WTC11 (cell line): ENCODE data around the gene FGR.

Source experiments
- FOXJ3 ChIP-seq: sonication (generic); formaldehyde crosslinking; IDR thresholded peaks from 2 replicates; pipeline ENCODE4 v1.9.0; 2021; ENCODE audit warnings: missing genetic modification reagents, mild to moderate bottlenecking, borderline replicate concordance
- NR2C2 ChIP-seq: sonication (generic); formaldehyde crosslinking; IDR thresholded peaks from 2 replicates; pipeline ENCODE4 v1.8.0; 2022; ENCODE audit warnings: mild to moderate bottlenecking, missing genetic modification reagents
- TF ChIP-seq, protein P1 (sequence below): sonication (generic); formaldehyde crosslinking; IDR thresholded peaks from 2 replicates; pipeline ENCODE4 v1.8.0; 2023; ENCODE audit warnings: missing genetic modification reagents
- TF ChIP-seq, protein P2 (sequence below): sonication (generic); formaldehyde crosslinking; IDR thresholded peaks from 2 replicates; pipeline ENCODE4 v1.8.1; 2023; ENCODE audit warnings: mild to moderate bottlenecking, missing genetic modification reagents, moderate library complexity
- TF ChIP-seq, protein P3 (sequence below): fragments of 200-600 bp; IDR thresholded peaks from 2 replicates; pipeline ENCODE4 v1.8.0; 2022; ENCODE audit warnings: antibody characterized with exemption
- TF ChIP-seq, protein P4 (sequence below): sonication (generic); formaldehyde crosslinking; IDR thresholded peaks from 2 replicates; pipeline ENCODE4 v1.8.0; 2022; ENCODE audit warnings: mild to moderate bottlenecking, missing genetic modification reagents
- TF ChIP-seq, protein P5 (sequence below): sonication (generic); formaldehyde crosslinking; IDR thresholded peaks from 2 replicates; pipeline ENCODE4 v1.8.1; 2022; ENCODE audit warnings: low read depth, missing genetic modification reagents, borderline replicate concordance
- TF ChIP-seq, protein P6 (sequence below): fragments of 250-450 bp; sonication (Bioruptor Pico); IDR thresholded peaks from 2 replicates; pipeline ENCODE4 v1.9.0; 2021; ENCODE audit warnings: mild to moderate bottlenecking

DNA sequence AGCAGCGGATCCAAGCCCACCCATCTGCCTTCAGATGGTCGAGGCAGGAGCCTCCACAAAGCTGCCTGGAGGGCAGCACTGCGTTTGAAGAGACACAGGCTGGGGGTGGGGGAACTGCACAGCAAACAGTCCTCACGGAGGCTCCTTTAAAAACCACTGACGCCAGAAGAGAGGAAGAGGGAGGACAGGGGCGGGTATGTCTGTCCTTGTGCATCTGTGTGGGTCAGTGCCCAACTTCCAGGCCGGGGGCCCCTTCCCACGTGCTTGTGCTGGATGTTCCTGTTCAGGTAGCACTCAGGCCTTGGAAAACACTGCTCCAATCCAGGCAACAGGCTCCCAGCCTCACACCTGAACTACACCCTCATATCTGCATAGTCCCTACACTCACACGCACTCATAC, 38.7 kb downstream of the FGR start:
- TF ChIP-seq, protein P1, sequence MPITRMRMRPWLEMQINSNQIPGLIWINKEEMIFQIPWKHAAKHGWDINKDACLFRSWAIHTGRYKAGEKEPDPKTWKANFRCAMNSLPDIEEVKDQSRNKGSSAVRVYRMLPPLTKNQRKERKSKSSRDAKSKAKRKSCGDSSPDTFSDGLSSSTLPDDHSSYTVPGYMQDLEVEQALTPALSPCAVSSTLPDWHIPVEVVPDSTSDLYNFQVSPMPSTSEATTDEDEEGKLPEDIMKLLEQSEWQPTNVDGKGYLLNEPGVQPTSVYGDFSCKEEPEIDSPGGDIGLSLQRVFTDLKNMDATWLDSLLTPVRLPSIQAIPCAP (CRISPR knock-in tag), result no peak
- TF ChIP-seq, protein P2, sequence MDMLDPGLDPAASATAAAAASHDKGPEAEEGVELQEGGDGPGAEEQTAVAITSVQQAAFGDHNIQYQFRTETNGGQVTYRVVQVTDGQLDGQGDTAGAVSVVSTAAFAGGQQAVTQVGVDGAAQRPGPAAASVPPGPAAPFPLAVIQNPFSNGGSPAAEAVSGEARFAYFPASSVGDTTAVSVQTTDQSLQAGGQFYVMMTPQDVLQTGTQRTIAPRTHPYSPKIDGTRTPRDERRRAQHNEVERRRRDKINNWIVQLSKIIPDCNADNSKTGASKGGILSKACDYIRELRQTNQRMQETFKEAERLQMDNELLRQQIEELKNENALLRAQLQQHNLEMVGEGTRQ (CRISPR knock-in tag), result no peak
- TF ChIP-seq, protein P3, sequence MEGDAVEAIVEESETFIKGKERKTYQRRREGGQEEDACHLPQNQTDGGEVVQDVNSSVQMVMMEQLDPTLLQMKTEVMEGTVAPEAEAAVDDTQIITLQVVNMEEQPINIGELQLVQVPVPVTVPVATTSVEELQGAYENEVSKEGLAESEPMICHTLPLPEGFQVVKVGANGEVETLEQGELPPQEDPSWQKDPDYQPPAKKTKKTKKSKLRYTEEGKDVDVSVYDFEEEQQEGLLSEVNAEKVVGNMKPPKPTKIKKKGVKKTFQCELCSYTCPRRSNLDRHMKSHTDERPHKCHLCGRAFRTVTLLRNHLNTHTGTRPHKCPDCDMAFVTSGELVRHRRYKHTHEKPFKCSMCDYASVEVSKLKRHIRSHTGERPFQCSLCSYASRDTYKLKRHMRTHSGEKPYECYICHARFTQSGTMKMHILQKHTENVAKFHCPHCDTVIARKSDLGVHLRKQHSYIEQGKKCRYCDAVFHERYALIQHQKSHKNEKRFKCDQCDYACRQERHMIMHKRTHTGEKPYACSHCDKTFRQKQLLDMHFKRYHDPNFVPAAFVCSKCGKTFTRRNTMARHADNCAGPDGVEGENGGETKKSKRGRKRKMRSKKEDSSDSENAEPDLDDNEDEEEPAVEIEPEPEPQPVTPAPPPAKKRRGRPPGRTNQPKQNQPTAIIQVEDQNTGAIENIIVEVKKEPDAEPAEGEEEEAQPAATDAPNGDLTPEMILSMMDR, result no peak
- TF ChIP-seq, protein P4, sequence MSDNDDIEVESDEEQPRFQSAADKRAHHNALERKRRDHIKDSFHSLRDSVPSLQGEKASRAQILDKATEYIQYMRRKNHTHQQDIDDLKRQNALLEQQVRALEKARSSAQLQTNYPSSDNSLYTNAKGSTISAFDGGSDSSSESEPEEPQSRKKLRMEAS, result no peak
- TF ChIP-seq NR2C2 (CRISPR knock-in tag), result no peak
- TF ChIP-seq, protein P5, sequence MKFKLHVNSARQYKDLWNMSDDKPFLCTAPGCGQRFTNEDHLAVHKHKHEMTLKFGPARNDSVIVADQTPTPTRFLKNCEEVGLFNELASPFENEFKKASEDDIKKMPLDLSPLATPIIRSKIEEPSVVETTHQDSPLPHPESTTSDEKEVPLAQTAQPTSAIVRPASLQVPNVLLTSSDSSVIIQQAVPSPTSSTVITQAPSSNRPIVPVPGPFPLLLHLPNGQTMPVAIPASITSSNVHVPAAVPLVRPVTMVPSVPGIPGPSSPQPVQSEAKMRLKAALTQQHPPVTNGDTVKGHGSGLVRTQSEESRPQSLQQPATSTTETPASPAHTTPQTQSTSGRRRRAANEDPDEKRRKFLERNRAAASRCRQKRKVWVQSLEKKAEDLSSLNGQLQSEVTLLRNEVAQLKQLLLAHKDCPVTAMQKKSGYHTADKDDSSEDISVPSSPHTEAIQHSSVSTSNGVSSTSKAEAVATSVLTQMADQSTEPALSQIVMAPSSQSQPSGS (CRISPR knock-in tag), result no peak
- TF ChIP-seq, protein P6, sequence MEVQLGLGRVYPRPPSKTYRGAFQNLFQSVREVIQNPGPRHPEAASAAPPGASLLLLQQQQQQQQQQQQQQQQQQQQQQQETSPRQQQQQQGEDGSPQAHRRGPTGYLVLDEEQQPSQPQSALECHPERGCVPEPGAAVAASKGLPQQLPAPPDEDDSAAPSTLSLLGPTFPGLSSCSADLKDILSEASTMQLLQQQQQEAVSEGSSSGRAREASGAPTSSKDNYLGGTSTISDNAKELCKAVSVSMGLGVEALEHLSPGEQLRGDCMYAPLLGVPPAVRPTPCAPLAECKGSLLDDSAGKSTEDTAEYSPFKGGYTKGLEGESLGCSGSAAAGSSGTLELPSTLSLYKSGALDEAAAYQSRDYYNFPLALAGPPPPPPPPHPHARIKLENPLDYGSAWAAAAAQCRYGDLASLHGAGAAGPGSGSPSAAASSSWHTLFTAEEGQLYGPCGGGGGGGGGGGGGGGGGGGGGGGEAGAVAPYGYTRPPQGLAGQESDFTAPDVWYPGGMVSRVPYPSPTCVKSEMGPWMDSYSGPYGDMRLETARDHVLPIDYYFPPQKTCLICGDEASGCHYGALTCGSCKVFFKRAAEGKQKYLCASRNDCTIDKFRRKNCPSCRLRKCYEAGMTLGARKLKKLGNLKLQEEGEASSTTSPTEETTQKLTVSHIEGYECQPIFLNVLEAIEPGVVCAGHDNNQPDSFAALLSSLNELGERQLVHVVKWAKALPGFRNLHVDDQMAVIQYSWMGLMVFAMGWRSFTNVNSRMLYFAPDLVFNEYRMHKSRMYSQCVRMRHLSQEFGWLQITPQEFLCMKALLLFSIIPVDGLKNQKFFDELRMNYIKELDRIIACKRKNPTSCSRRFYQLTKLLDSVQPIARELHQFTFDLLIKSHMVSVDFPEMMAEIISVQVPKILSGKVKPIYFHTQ, result no peak
- TF ChIP-seq FOXJ3 (CRISPR knock-in tag), result no peak
